IMR-90 (cell line): Measurements from ENCODE around the gene DIP2B. TPM values are rescaled to one million over a fixed set of nuclear protein-coding genes. Genes with fewer than 3 reads are reported as not detected.

Experiments used
- ATAC-seq: fragments of 200-7000 bp; cut with Tn5 transposase; 2 replicates; pipeline ENCODE4 v1.9.1; 2020; ENCODE audit warnings: low read depth, mild to moderate bottlenecking, moderate library complexity
- BruUV-seq: library from RNA; stranded (reverse); fragments of 400-500 nt; replicated peaks from 2 replicates; lab custom pipeline; 2021; lab: Mats Ljungman, UMichigan
- CTCF ChIA-PET: fragments of 300-600 bp; formaldehyde crosslinking; extraction: SDS; loops from one replicate; lab custom pipeline; 2021; ENCODE audit warnings: antibody characterized with exemption; lab: Yijun Ruan, JAX
- POLR2A ChIA-PET: fragments of 300-600 bp; sonication (Branson Sonifier 250); formaldehyde crosslinking; loops from one replicate; lab custom pipeline; 2022; ENCODE audit warnings: antibody characterized with exemption; ENCODE audit not compliant: unreplicated experiment; lab: Charles Lee
- DNase-seq: peaks from one replicate; pipeline ENCODE4 v3.0.0; 2013
- H2AFZ ChIP-seq: replicated peaks from 2 replicates; pipeline ENCODE3; 2013; ENCODE audit warnings: low read length, mild to moderate bottlenecking; ENCODE audit not compliant: poor library complexity
- H2AK5ac ChIP-seq: 2 replicates; pipeline ENCODE4 v1.6.1; 2013; ENCODE audit warnings: low read depth, low read length, inconsistent platforms
- H2AK9ac ChIP-seq: replicated peaks from 2 replicates; pipeline ENCODE3; 2013; ENCODE audit warnings: mild to moderate bottlenecking, low read depth, low read length, moderate library complexity; ENCODE audit not compliant: poor library complexity
- H2BK120ac ChIP-seq: 2 replicates; pipeline ENCODE4 v1.6.1; 2013; ENCODE audit warnings: low read depth, low read length, inconsistent platforms
- H2BK15ac ChIP-seq: 3 replicates; pipeline ENCODE4 v1.6.1; 2013; ENCODE audit warnings: low read depth, low read length, inconsistent platforms
- H2BK20ac ChIP-seq: 2 replicates; pipeline ENCODE4 v1.6.1; 2013; ENCODE audit warnings: low read depth, mild to moderate bottlenecking, inconsistent platforms, low read length, moderate library complexity
- H2BK5ac ChIP-seq: 2 replicates; pipeline ENCODE4 v1.6.1; 2013; ENCODE audit warnings: mild to moderate bottlenecking, low read depth, low read length, inconsistent platforms; ENCODE audit not compliant: poor library complexity, severe bottlenecking
- H3K14ac ChIP-seq: replicated peaks from 2 replicates; pipeline ENCODE4 v1.6.1; 2013; ENCODE audit warnings: low read depth, low read length, inconsistent platforms
- H3K18ac ChIP-seq: 2 replicates; pipeline ENCODE4 v1.6.1; 2013; ENCODE audit warnings: low read depth, low read length, control low read depth
- H3K23ac ChIP-seq: 2 replicates; pipeline ENCODE4 v1.6.1; 2013; ENCODE audit warnings: low read depth, low read length, inconsistent platforms
- H3K27ac ChIP-seq: 2 replicates; pipeline ENCODE4 v1.5.1; 2013; ENCODE audit warnings: mild to moderate bottlenecking, control low read depth, low read length; ENCODE audit not compliant: insufficient read depth
- H3K27me3 ChIP-seq: 2 replicates; pipeline ENCODE4 v1.6.1; 2013; ENCODE audit warnings: low read length; ENCODE audit not compliant: control insufficient read depth, insufficient read depth
- H3K36me3 ChIP-seq: 2 replicates; pipeline ENCODE4 v1.6.1; 2013; ENCODE audit warnings: low read length, mixed read lengths; ENCODE audit not compliant: control insufficient read depth, insufficient read depth
- H3K4ac ChIP-seq: 2 replicates; pipeline ENCODE4 v1.6.1; 2013; ENCODE audit warnings: low read depth, low read length, inconsistent platforms
- H3K4me1 ChIP-seq: 2 replicates; pipeline ENCODE4 v1.6.1; 2013; ENCODE audit warnings: low read length, mixed read lengths; ENCODE audit not compliant: control insufficient read depth, insufficient read depth
- H3K4me2 ChIP-seq: 2 replicates; pipeline ENCODE4 v1.6.1; 2013; ENCODE audit warnings: low read depth, mild to moderate bottlenecking, control low read depth, low read length, moderate library complexity
- H3K4me3 ChIP-seq: 2 replicates; pipeline ENCODE4 v1.5.1; 2013; ENCODE audit warnings: low read depth, mild to moderate bottlenecking, control low read depth, low read length, moderate library complexity; ENCODE audit not compliant: insufficient read depth
- H3K56ac ChIP-seq: 2 replicates; pipeline ENCODE4 v1.6.1; 2013; ENCODE audit warnings: low read length, inconsistent platforms; ENCODE audit not compliant: insufficient read depth; ENCODE audit errors: extremely low read depth
- H3K79me1 ChIP-seq, 2 experiments: 2 replicates each; pipeline ENCODE4 v1.6.1; 2013; ENCODE audit warnings: low read length in 2 of 2, inconsistent platforms in 1 of 2, low read depth in 1 of 2
- H3K9ac ChIP-seq: 2 replicates; pipeline ENCODE4 v1.6.1; 2013; ENCODE audit warnings: low read depth, low read length, control low read depth
- H3K9me1 ChIP-seq: 2 replicates; pipeline ENCODE4 v1.6.1; 2013; ENCODE audit warnings: low read length, inconsistent platforms; ENCODE audit not compliant: insufficient read depth
- H3K9me3 ChIP-seq: 2 replicates; pipeline ENCODE4 v1.6.1; 2013; ENCODE audit warnings: low read length; ENCODE audit not compliant: control insufficient read depth, insufficient read depth
- H4K20me1 ChIP-seq: 2 replicates; pipeline ENCODE4 v1.6.1; 2013; ENCODE audit warnings: low read length, inconsistent platforms; ENCODE audit not compliant: insufficient read depth
- H4K5ac ChIP-seq: 2 replicates; pipeline ENCODE4 v1.6.1; 2013; ENCODE audit warnings: mild to moderate bottlenecking, low read depth, low read length, control low read depth
- H4K8ac ChIP-seq, 2 experiments: 2 replicates each; pipeline ENCODE4 v1.6.1; 2013; ENCODE audit warnings: low read depth in 2 of 2, low read length in 2 of 2, control low read depth in 1 of 2, inconsistent platforms in 1 of 2
- H4K91ac ChIP-seq: 2 replicates; pipeline ENCODE4 v1.6.1; 2013; ENCODE audit warnings: low read depth, low read length, inconsistent platforms; ENCODE audit not compliant: insufficient read depth
- BHLHE40 ChIP-seq: fragments of 150-350 bp; IDR thresholded peaks from 2 replicates; pipeline ENCODE4 v1.6.1; 2016; ENCODE audit warnings: mild to moderate bottlenecking, low read depth, low read length
- CHD1 ChIP-seq: IDR thresholded peaks from 2 replicates; pipeline ENCODE4 v1.6.1; 2012; ENCODE audit warnings: low read depth, low read length, improper control_type of control experiment
- FOS ChIP-seq: fragments of 150-350 bp; IDR thresholded peaks from 2 replicates; pipeline ENCODE4 v1.6.1; 2016; ENCODE audit warnings: low read depth, low read length
- MAFK ChIP-seq: IDR thresholded peaks from 2 replicates; pipeline ENCODE4 v1.6.1; 2012; ENCODE audit warnings: low read depth, low read length, improper control_type of control experiment
- MAZ ChIP-seq: IDR thresholded peaks from 2 replicates; pipeline ENCODE4 v1.6.1; 2012; ENCODE audit warnings: low read depth, mild to moderate bottlenecking, low read length, improper control_type of control experiment, moderate library complexity, borderline replicate concordance
- NFE2L2 ChIP-seq: fragments of 150-350 bp; IDR thresholded peaks from 2 replicates; pipeline ENCODE4 v1.6.1; 2016; ENCODE audit warnings: low read depth, mild to moderate bottlenecking, low read length
- POLR2A ChIP-seq: IDR thresholded peaks from 2 replicates; pipeline ENCODE4 v1.6.1; 2012; ENCODE audit warnings: mild to moderate bottlenecking, low read depth, low read length
- RCOR1 ChIP-seq: IDR thresholded peaks from 2 replicates; pipeline ENCODE4 v1.6.1; 2012; ENCODE audit warnings: mild to moderate bottlenecking, low read length, improper control_type of control experiment; ENCODE audit not compliant: insufficient replicate concordance
- RFX5 ChIP-seq: IDR thresholded peaks from 2 replicates; pipeline ENCODE4 v1.8.0; 2012; ENCODE audit warnings: low read depth, mild to moderate bottlenecking, low read length, moderate library complexity
- SMC3 ChIP-seq: fragments of 150-350 bp; IDR thresholded peaks from 2 replicates; pipeline ENCODE4 v1.6.1; 2016; ENCODE audit warnings: low read depth, mild to moderate bottlenecking, antibody characterized with exemption, low read length, moderate library complexity
- WGBS, 2 experiments: methylation state at CpG; one replicate each; pipeline versions ENCODE4 v1.1.5 to v1.1.7; 2013; ENCODE audit warnings: missing lambda C conversion rate in 2 of 2; ENCODE audit not compliant: insufficient read length in 1 of 2; ENCODE audit errors: extremely low coverage in 2 of 2; 5-methylcytosine and 5-hydroxymethylcytosine counted together
- dilution Hi-C: fragments of 300-500 bp; cut with HindIII; formaldehyde crosslinking; loops from one replicate; pipeline ENCODE4 v1.14.3; 2018; ENCODE audit warnings: low sequenced_read_pairs; ENCODE audit not compliant: unreplicated experiment
- in situ Hi-C: fragments of 300-500 bp; cut with MboI; formaldehyde crosslinking; loops from 3 replicates; pipeline ENCODE4 v1.14.3; 2019; ENCODE audit warnings: low sequenced_read_pairs, inconsistent platforms, mixed read lengths
- intact Hi-C: fragments of 100-400 bp; cut with micrococcal nuclease; formaldehyde crosslinking; loops from 2 replicates; pipeline ENCODE4 v1.10.0; 2022
- polyA plus RNA-seq, 3 experiments: library from polyadenylated mRNA; depleted of rRNA; stranded (reverse); fragments of >200 nt; gene quantifications; 2 replicates each; pipeline ENCODE4 v1.2.3, GENCODE V29; 2012; ENCODE audit warnings: low replicate concordance in 1 of 3
- total RNA-seq: library from RNA; depleted of rRNA; stranded (reverse); fragments of >200 nt; gene quantifications from 2 replicates; pipeline ENCODE4 v1.2.3, GENCODE V29; 2012
- TF ChIP-seq, protein P1 (sequence below): conservative IDR thresholded peaks from 2 replicates; pipeline ENCODE4 v1.5.1; 2012; ENCODE audit warnings: mild to moderate bottlenecking, low read depth, low read length, improper control_type of control experiment
- TF ChIP-seq, protein P2 (sequence below): fragments of 150-350 bp; IDR thresholded peaks from 2 replicates; pipeline ENCODE4 v1.6.1; 2016; ENCODE audit warnings: low read depth, mild to moderate bottlenecking, low read length, moderate library complexity, borderline replicate concordance

Gene DIP2B
- total and polyA plus RNA-seq, 2 of the 4 experiments (the other 2 are of a cell fraction), result 7.7 to 12.9 TPM

DNA sequence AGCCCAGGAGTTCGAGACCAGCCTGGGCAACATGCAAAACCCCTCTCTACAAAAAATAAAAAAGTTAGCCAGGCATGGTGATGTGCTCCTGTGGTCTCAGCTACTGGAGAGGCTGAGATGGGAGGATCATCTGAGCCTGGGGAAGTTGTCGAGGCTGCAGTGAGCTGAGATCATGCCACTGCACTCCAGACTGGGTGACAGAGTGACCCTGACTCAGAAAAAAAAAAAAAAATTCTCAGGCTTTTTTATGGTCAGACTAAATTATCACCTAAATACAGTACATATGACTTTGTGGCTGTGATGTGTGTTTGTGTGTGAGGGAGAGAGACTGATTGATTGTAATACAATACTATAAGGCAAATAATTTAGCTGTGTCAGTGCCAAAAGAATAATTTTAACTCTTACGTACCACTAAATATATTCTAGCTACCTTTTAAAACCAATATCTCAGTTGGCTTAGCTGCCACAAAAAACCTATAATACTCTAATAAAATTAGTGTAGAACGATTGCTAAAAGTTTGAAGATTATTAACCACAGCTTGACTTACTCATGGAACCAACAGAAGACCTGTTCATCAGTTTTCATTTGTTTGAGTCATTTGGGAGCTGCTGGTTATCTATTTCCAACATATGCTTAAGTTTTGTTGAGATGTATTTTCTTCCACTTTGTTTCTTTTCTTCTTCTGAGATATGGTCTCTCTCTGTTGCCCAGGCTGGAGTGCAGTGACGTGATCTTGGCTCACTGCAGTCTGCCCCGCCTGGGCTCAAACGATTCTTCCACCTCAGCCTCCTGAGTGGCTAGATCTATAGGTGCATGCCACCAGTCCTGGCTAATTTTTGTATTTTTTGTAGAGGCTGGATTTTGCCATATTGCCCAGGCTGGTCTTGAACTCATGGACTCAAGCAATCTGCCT, 58.0 kb downstream of the DIP2B start:
- no peak overlapping the region for H2BK120ac ChIP-seq
- H4K5ac ChIP-seq, result no peak overlapping the region
- no peak for DNase-seq
- no peak overlapping the region for H2AK5ac ChIP-seq
- no peak for ATAC-seq
- H2BK15ac ChIP-seq, result no peak overlapping the region
- H3K4me3 ChIP-seq, result no peak overlapping the region
- H2AK9ac ChIP-seq, result no peak overlapping the region
- H3K18ac ChIP-seq, result no peak overlapping the region
- no peak overlapping the region for H3K23ac ChIP-seq
- H3K79me1 ChIP-seq, result peaks cover 3 to 37% of the 10 kb centered on the region in 2 experiments; a peak in 3 of 4 replicates
- ChIA-PET CTCF (no interaction called here), POLR2A (no interaction called here)
- H3K9me1 ChIP-seq, result no peaks in the 10 kb centered on the region; the same call in 1 of the 2 replicates
- H3K14ac ChIP-seq, result no peak overlapping the region
- H3K27ac ChIP-seq, result no peak overlapping the region
- H3K36me3 ChIP-seq, result no peaks in the 10 kb centered on the region
- no peak overlapping the region for H3K56ac ChIP-seq
- no peaks in the 10 kb centered on the region for H3K9me3 ChIP-seq
- H3K4me1 ChIP-seq, result no peaks in the 10 kb centered on the region
- no peak overlapping the region for H3K4me2 ChIP-seq
- no CpG with 5 or more reads among the region's 7 CpGs for WGBS, 2 experiments
- no peak overlapping the region for H2BK20ac ChIP-seq
- no peak overlapping the region for H2AFZ ChIP-seq
- peaks cover 4% of the 10 kb centered on the region for H4K20me1 ChIP-seq
- no peak overlapping the region for H3K4ac ChIP-seq
- TF ChIP-seq POLR2A (no peak), MAFK (no peak), MAZ (no peak), SMC3 (no peak), FOS (no peak), BHLHE40 (no peak), CHD1 (no peak), RFX5 (no peak), NFE2L2 (no peak), RCOR1 (no peak)
- TF ChIP-seq, protein P1, sequence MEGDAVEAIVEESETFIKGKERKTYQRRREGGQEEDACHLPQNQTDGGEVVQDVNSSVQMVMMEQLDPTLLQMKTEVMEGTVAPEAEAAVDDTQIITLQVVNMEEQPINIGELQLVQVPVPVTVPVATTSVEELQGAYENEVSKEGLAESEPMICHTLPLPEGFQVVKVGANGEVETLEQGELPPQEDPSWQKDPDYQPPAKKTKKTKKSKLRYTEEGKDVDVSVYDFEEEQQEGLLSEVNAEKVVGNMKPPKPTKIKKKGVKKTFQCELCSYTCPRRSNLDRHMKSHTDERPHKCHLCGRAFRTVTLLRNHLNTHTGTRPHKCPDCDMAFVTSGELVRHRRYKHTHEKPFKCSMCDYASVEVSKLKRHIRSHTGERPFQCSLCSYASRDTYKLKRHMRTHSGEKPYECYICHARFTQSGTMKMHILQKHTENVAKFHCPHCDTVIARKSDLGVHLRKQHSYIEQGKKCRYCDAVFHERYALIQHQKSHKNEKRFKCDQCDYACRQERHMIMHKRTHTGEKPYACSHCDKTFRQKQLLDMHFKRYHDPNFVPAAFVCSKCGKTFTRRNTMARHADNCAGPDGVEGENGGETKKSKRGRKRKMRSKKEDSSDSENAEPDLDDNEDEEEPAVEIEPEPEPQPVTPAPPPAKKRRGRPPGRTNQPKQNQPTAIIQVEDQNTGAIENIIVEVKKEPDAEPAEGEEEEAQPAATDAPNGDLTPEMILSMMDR, result no peak
- TF ChIP-seq, protein P2, sequence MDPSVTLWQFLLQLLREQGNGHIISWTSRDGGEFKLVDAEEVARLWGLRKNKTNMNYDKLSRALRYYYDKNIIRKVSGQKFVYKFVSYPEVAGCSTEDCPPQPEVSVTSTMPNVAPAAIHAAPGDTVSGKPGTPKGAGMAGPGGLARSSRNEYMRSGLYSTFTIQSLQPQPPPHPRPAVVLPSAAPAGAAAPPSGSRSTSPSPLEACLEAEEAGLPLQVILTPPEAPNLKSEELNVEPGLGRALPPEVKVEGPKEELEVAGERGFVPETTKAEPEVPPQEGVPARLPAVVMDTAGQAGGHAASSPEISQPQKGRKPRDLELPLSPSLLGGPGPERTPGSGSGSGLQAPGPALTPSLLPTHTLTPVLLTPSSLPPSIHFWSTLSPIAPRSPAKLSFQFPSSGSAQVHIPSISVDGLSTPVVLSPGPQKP, result no peak
- dilution Hi-C loops (no loop called here), in situ Hi-C loops (no loop called here), intact Hi-C loops (no loop called here)
- H4K91ac ChIP-seq, result no peak overlapping the region
- no peak overlapping the region for H2BK5ac ChIP-seq
- no peak overlapping the region for H3K9ac ChIP-seq
- no peak overlapping the region for H4K8ac ChIP-seq
- BruUV-seq, result no TSS peak
- no peaks in the 10 kb centered on the region for H3K27me3 ChIP-seq
